NCI-H2196 treated with DMSO at 0.1 percent for 48 hours (cell line): ENCODE data around the gene ULK4.
"Not testable (repeated sequence)": the region's sequence is repeated elsewhere in the genome, so short reads cannot be mapped to it uniquely, and the experiment has no call there.

Experiments
- DNase-seq: peaks from one replicate; lab custom pipeline; 2025; ENCODE audit not compliant: unreplicated experiment; lab: John Stamatoyannopoulos, UW

Gene ULK4

GRCh38 chr3:41695806-41696205, 266.1 kb downstream of the ULK4 start:
- DNase-seq = not testable (repeated sequence)

GRCh38 chr3:41693799-41694198, 268.1 kb downstream of the ULK4 start:
- no peak for DNase-seq

- no peak for DNase-seq
These were observed 270.9 kb downstream of the ULK4 start for GRCh38 chr3:41690766-41691563.

- DNase-seq = no peak
These were observed 273.1 kb downstream of the ULK4 start for GRCh38 chr3:41688595-41689380.

- DNase-seq = no peak
These were observed 276.8 kb downstream of the ULK4 start for GRCh38 chr3:41684797-41685735.

- DNase-seq = no peak
These were observed 278.1 kb downstream of the ULK4 start for GRCh38 chr3:41683666-41684350.

GRCh38 chr3:41682996-41683395, 278.9 kb downstream of the ULK4 start:
- DNase-seq = no peak

GRCh38 chr3:41682382-41682781, 279.5 kb downstream of the ULK4 start:
- no peak for DNase-seq

GRCh38 chr3:41681479-41681878, 280.4 kb downstream of the ULK4 start:
- DNase-seq = no peak

GRCh38 chr3:41679374-41679773, 282.5 kb downstream of the ULK4 start:
- no peak for DNase-seq

- DNase-seq = not testable (repeated sequence)
These were observed 286.8 kb downstream of the ULK4 start for GRCh38 chr3:41675102-41675501.

- no peak for DNase-seq
These were observed 287.5 kb downstream of the ULK4 start for GRCh38 chr3:41674449-41674848.

- no peak for DNase-seq
These were observed 288.3 kb downstream of the ULK4 start for GRCh38 chr3:41673650-41674049.

GRCh38 chr3:41668379-41668778, 293.5 kb downstream of the ULK4 start:
- no peak for DNase-seq

GRCh38 chr3:41662288-41662687, 299.6 kb downstream of the ULK4 start:
- DNase-seq = no peak

GRCh38 chr3:41661796-41662195, 300.1 kb downstream of the ULK4 start:
- DNase-seq = no peak

GRCh38 chr3:41660510-41660909, 301.4 kb downstream of the ULK4 start:
- DNase-seq = no peak

GRCh38 chr3:41653571-41654239, 308.2 kb downstream of the ULK4 start:
- no peak for DNase-seq

- DNase-seq = no peak
These were observed 309.0 kb downstream of the ULK4 start for GRCh38 chr3:41652931-41653330.

GRCh38 chr3:41652506-41652905, 309.4 kb downstream of the ULK4 start:
- no peak for DNase-seq
